Endothelial cell of hepatic sinusoid (primary cell): Measurements from ENCODE around the gene RSPO4.

ENCODE experiments used
- in situ Hi-C: cut with HindIII; loops from 2 replicates; pipeline ENCODE4 v1.10.0; 2017; ENCODE audit warnings: low sequenced_read_pairs

The RSPO4 gene

DNA sequence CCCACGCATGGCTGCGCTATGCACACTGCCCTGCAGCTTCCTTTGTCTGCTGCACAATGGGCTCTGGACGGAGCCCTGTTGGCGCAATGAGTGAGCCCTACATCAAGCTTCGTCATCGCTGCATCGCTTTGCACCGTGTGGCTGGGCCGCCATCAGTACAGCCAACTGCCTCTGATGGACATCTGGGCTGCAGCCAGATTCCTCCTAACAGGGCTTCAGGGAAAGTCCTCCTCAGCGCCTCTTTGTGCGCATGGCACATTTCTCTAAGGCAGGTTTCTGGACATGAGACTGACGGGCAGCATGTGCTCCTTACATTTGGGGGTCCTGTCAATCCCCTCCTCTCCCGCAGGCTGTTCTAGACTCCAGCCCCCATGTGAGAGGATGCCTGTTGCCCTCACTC, 56.3 kb downstream of the RSPO4 start:
- in situ Hi-C loops: loop anchor here (5.0 kb wide), 1 partner anchor 34 kb away; no protein-coding TSS in a partner anchor

DNA sequence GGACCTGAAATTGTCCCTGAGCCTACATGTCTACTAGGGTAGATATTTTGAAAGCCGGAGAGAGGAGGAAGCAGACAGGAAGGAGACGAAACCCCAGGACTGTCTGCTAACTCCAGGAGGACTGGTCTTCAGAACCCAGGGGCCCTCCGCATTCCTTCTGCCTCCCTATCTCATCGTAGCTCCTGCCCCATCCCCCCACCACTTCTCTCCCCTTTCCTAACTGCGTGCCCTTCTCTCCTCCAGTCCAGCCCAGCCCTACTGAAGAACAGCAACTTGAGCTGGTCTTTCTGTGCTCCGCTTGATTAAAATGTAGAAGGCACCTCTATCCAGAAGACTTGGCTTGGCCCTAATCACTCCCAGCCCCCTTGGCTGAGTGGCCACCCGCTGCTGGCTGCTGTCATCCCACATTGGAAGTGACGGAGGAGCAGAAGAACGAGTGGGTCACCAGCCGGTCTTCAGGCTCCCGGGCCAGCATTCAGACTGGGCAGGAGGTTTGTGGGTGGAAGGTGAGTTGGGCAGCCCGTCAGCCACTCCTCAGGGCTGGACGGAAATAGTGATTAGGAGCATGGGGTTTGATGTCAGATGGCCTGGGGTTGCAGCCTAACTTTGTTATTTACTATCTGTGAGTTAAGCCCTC, 57.2 kb downstream of the RSPO4 start:
- in situ Hi-C loops: loop anchor here (5.0 kb wide), 1 partner anchor 33 kb away; no protein-coding TSS in a partner anchor

DNA sequence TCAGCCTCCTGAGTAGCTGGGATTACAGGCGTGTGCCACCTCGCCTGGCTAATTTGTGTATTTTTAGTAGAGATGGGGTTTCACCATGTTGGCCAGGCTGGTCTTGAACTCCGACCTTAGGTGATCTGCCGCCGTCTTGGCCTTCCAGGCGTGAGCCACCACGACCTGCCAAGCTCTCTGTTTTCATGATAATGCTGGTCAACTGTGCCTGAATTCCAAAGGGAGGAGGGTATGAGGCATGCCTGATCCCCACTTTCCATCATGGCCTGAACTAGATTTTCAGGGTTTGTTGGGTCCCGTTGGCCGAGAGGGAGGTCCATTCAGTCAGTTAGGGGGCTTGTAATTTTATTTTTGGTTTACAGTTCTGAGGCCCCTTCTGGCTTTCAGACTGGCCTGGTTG, 58.0 kb downstream of the RSPO4 start:
- in situ Hi-C loops: no loop called here

DNA sequence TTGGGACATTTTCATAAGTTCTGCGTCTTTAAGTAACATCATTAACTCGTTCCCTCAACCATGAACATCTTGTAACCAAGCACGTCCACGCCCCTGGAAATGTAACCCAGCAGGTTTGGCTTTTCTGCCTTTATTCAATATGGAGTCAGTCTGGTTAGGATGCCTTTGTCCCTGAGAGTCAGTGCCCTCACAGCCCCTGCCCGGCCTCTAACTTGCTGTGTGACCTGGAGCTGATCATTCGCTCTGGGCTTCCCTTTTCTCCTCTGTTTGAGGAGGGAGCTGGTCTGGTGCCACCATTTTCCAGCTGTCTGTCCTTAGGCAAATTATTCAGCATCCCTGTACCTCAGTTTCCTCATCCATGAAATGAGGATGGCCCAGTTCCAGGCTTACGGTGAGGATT, 59.5 kb downstream of the RSPO4 start:
- in situ Hi-C loops: no loop called here

DNA sequence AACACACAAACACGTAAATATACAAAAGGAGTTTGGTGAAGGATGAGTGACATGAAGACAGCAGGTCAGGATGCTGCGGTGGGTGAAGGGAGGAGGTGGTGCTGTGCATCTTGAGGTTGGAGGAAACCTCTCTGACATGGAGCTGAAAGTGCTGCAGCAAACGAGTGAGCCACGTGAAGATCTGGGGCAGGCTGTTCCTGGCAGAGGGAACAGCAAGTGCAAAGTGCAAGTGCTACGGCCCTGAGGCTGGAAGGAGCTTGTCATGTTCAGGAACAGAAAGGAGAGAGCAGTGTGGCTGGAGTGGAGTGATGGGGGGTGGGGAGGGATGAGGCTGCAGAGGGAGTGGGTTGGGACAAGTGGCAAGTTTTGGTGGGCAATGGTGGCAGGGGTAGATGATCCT, 61.2 kb downstream of the RSPO4 start:
- in situ Hi-C loops: no loop called here

DNA sequence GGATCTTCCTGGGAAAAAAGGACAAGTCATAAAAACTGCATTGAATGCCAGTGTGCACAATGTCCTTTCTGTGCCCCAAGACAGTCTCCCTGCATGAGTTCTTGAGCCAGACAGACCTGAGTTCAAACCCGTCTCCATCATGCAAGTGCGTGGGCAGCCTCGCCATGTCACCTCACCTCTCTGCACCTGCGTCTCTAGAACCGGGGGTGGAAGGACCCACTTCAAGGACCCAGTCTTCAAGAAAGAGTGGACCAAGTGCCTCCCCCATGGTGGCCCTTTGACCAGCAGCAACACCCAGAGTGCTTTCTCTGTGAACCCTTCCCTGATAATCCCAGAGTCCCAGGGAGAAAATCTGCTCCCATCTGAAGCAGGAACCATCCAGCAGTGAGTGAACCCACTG, 62.5 kb downstream of the RSPO4 start:
- in situ Hi-C loops: no loop called here

DNA sequence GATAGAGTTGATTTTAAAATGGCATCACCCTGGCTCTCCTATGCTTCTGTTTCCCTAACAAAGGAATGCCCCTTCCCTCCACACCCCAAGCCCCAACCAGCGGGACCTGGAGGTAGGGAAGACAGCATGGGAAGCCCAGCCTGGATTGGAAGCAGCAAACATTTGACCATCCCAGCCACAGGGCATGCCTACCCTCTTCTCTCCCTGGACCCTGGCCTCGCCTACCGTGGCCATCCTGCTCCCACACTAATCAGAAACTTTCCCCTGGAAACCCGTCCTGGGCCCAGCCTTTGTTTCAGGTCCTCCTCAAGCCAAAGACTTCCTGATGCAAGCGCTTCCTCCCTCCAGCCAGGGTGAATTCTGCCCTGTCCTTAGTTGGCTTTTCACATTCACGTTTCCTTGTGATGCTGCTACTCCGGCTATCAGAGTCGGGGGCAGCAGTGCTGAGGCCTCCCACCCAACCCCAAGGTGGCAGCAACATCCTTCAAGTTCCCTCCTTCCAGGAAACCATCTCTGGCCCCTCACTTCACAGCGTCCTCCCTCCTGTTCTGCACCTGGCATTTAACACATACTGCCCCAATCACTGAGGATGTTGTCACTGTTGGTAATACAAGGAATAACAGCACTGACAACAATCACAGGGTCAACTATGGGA, 67.8 kb downstream of the RSPO4 start:
- in situ Hi-C loops: no loop called here

DNA sequence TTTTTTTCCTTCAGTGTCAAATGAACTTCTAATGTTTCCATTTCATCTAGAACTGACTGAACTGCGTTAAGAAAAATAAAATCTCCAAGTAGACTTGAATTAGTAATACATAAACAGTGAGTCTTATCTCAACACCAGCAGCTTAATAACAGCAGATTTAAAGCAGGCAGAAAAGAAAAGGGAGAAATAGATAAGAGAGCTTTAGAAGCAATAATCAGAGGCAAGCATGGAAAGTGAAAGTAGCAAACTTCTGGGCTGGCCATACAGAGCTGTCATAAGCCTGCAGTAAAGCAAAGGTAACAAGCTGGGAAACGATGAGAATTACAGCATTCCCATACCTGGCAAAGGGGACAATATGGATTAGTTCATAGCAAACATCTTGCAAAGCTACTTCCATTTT, 69.1 kb downstream of the RSPO4 start:
- in situ Hi-C loops: no loop called here

DNA sequence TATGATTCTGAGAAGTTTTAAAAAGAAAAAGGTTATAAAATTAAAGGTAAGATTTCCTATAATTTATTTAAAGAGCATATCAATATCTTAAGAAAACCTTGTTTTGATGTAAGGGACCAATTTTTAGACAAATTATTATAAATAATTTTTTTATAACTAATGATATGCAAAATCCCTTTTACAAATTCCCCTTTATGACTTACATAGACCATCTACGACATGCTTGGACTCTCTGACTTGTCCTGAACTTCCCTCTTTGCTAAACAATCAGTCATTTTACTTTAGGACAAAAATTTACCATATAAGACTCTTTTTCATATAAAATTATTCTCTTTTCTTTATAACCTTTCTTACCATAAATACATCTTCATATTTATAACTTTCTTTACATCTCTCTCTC, 70.7 kb downstream of the RSPO4 start:
- in situ Hi-C loops: no loop called here

DNA sequence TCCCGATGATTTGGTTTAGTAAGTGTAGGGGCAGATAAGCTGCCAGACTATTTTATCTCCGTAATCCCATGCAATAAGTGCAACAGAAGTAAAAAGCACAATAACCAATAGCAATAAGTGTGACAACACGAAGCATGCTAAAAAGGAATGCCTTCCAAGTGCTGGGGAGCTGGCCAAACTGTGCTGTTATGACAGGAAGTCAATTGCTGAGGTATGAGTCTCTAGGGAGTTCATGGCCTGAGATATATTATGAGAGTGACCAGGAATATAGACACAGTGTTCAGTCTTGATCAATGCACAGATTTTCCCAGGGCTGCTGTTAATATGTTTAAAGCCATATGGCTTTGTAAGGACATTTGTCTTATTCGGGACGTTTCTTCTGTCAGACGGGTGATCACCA, 75.4 kb downstream of the RSPO4 start:
- in situ Hi-C loops: no loop called here

DNA sequence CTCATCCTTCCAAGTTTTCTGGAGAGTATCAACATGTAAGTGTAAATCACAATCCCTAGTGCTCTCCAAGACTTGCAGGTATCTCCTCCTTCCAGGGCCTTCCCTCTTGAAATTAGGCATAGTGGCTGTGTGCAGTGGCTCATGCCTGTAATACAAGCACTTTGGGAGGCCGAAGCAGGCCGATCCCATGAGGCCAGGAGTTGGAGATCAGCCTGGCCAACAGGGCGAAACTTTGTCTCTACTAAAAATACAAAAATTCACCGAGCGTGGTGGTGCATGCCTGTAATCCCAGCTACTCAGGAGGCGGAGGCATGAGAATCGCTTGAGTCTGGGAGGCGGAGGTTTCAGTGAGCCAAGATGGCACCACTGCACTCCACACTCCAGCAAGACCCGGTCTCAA, 76.6 kb downstream of the RSPO4 start:
- in situ Hi-C loops: no loop called here

DNA sequence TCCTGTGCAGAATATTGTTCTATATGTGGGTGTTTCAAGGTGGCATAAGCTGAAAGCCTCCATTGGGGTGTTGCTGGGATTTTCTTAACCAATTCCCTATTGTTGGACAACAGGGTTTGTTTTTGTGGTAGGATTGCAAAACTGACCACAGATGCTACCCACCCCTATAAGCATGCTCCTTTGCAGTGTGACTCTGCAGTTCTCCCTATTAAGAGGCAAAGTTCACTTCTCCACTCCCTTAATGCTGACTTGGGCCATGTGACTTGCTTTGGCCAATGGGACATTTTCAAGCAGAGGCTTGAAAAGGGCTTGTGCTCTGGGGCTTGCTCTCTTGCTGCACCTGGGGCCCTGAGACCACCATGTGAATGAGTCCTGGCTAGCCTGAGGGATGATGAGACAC, 77.5 kb downstream of the RSPO4 start:
- in situ Hi-C loops: no loop called here

DNA sequence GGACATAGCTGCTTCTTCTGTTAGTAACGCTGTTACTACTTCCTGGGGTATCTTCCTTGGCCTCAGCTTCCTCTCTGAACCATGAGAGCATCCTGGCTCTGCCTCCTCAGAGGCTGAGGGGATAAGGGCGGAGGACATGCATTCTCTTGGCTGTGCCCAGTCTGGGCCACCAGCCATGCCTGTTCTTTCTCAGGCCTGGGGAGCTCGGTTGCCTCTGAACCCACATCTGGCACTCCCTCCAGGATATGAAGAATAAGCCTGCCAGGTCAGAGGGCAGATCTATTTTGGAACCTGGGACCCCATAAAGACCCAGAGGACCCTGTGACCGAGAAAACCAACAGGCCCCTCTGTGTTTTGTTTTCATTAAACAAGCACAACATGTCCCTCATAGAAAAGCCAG, 79.3 kb downstream of the RSPO4 start:
- in situ Hi-C loops: no loop called here

DNA sequence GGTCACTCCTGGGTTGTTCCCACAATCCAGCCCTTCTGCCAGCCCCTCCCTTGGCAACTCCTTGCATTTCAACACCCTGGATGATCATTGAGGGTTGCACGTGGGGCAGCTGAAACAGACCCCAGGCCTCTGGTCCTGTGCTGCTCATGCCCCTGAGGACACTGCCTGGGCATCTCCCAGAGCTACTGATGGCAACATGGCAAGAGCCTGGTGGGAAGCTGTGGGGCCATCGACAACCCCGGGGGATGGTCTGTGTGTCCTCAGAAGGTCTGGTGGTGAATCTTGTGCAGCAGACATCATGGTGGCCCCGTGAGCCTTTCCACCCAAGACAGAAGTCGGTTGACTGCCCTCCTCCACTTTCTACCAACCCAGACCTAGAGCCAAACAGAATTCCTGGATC, 81.0 kb downstream of the RSPO4 start:
- in situ Hi-C loops: no loop called here

DNA sequence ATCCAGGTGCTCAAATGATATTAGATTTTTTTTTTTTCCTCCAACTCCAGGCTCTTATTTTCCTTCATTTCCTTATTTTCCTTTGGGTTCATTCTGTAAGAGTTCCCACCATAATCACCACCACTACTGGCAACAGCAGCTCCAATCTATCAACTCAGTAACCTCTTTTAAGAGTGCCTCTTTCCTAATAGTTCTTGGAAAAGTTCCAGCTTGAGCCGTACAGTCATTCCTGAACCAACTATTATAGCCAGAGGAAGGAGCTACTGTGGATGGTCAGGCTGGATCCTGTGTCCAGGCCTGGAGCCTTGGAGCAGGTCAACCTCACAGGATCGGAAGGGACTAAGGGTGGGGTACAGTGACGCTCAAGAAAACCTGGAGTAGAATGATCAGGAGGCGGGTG, 81.8 kb downstream of the RSPO4 start:
- in situ Hi-C loops: no loop called here

DNA sequence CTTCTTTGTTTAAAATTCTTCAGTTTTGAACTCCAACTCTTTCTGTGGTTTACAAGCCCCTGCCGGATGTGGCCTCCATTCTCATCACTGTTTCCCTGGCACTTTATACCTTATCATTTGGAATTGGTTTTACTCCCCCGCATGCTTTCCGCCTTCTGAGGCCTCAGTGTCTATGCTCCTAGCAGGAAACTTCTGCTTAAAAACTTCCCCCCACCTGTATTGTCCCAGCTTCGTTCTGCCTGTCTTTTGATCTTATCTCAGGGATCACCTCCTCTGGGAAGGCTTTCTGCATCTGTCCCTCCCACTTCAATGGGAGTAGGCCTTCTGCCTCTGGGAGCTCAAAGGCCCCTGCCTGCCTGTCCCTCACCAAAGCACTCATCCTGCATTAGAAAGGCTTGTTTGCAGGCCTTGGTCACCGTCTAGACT, 82.6 kb downstream of the RSPO4 start:
- in situ Hi-C loops: no loop called here

DNA sequence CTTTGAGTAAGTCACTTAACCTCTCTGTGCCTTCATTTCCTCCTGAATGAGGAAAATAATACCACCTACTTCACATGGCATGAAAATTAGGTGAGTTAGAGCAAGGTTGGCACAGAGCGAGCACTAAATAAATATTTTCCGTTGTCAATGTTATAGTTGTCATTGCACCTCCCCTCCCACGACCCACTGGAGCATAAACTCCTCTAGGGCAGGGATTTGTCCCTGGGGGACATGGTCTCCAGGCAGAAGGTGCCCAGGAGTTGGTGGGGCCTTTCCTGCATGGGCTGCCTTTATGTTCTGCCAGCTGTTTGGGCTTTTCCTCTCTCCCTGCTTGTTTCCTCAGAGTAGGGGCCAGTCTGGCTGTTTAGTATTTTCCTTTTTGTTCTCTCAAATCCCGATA, 84.7 kb downstream of the RSPO4 start:
- in situ Hi-C loops: no loop called here

DNA sequence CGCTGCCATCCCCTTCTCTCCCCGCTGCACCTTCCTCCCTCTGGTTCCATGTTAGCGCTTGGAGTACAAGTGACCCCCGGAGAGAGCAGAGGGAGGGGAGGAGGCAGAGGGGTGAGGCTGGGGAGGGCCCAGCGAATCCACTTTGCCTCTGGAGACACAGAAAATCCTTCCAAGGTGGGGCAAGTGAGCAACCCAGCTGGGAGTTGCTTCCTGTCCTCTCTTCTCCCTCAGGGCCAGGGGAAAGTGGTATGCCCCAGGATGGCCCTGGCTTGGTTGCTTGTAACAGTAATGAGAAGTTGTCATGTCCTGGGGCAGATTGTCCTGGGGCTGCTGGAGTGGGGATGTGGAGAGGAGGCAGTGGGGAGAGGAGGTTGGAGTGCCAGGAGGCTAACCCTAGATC, 85.3 kb downstream of the RSPO4 start:
- in situ Hi-C loops: no loop called here

DNA sequence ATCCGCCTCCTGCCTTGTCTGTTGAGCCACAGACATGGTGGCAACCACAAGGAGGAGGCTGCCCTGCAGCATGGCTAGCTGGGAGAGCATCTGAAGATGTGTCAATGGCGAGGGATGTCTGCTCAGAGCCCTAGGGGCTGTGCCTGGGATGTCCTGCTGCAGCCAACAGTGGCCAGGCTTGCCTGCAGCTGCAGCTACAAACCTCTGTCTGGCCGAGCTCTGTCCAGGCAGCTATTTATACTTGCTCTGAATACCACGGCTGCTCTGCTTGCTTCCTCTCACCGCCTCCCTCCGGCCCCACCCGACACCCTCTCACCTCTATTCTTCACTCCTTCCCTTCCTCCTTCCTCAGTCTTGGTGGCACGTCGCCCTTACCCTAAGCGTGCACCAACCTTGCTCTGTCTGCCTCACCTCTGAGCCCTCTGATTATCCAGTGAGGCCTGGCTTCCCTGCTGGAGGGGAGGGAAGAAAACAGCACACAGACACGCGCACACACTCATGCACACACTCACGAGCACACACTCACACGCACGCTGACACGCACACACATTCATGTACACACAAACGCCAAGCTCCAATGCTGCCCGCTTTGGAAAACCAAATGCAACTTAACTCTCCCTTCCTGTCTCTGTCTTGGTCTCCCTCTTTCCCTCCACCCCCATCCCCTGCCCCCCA, 85.8 kb downstream of the RSPO4 start, which contains the start of gene ANGPT4:
Gene ANGPT4 (minus strand): TSS at position 210 of the 675 bp plus-strand sequence. CDS start 120 bp downstream, at position 90.
- in situ Hi-C loops: no loop called here

DNA sequence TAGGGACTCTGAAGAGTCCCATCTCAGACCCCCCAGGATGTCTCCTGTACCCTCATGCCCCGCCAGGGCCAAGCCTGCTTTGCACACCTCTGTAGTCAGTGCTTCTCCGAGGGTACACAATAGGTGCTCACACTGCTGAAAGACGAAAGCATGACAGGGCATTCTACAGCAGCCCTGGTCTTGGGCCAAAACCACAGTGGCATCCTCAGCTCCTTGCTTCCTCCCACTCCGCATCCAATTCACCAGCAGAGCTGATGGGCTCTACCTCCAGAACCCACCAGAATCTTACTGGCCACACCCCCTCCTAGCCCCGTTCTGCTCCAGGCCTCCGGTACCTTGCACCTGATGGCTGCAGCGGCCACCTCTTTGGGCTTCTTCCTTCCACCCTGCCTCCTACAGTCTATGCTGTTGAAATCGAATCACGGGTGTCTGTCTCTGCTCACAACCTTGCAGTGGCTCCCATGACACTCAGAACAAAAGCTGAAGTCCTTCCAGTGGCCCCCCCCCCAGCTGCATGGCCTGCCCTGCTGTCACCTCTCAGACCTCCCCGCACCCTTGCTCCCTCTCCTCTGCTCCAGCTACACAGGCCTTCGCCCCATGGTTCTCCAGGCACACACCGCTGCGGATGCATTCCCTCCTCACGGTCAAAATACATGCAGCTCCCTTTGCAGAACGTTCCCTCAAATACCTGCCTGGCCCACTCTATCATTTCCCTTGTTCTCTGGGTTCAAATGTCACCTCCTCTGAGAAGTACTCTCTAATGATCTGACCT, 87.2 kb downstream of the RSPO4 start:
- in situ Hi-C loops: loop anchor here (5.0 kb wide), 1 partner anchor 32 kb away; no protein-coding TSS in a partner anchor

DNA sequence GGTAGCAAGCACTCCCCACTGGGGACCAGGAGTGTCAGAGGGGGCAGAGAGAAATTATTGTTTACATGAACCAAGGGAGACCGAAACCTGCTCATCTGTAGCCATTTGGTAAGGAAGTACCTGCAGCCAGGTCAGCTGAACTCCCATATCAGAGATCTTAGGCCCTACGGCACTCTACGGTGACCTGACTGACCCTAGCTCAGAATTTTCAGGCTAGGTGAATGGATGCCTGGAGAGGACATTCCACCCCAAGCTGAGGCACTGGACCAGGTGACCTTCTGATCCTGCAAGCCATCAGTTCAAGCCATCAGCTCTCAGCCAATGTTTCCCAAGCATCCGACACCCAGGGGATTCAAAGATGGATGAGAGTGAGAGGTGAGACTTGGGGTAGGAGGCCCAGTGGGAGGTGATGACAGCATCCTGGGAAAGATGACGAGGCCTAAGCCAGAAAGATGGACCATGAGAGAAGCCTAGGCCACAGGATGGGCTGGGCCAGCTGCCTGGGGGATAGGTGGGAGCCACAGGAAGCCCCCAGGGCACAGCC, 88.7 kb downstream of the RSPO4 start:
- in situ Hi-C loops: loop anchor here (5.0 kb wide), 1 partner anchor 34 kb away; no protein-coding TSS in a partner anchor
